ENCODE measurements around the gene ECPAS.
A peak's percentile ranks its signal among the peaks of the same experiment; 100 is the strongest.

Gene ECPAS, protein sequence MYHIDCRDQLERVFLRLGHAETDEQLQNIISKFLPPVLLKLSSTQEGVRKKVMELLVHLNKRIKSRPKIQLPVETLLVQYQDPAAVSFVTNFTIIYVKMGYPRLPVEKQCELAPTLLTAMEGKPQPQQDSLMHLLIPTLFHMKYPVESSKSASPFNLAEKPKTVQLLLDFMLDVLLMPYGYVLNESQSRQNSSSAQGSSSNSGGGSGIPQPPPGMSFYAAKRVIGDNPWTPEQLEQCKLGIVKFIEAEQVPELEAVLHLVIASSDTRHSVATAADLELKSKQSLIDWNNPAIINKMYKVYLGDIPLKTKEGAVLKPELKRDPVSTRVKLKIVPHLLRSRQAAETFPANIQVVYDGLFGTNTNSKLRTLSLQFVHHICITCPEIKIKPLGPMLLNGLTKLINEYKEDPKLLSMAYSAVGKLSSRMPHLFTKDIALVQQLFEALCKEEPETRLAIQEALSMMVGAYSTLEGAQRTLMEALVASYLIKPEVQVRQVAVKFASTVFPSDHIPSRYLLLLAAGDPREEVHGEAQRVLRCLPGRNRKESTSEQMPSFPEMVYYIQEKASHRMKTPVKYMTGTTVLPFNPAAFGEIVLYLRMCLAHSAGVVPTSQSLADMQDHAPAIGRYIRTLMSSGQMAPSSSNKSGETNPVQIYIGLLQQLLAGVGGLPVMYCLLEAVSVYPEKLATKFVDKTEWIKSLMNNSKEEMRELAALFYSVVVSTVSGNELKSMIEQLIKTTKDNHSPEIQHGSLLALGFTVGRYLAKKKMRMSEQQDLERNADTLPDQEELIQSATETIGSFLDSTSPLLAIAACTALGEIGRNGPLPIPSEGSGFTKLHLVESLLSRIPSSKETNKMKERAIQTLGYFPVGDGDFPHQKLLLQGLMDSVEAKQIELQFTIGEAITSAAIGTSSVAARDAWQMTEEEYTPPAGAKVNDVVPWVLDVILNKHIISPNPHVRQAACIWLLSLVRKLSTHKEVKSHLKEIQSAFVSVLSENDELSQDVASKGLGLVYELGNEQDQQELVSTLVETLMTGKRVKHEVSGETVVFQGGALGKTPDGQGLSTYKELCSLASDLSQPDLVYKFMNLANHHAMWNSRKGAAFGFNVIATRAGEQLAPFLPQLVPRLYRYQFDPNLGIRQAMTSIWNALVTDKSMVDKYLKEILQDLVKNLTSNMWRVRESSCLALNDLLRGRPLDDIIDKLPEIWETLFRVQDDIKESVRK (N-terminal part only)

DNA sequence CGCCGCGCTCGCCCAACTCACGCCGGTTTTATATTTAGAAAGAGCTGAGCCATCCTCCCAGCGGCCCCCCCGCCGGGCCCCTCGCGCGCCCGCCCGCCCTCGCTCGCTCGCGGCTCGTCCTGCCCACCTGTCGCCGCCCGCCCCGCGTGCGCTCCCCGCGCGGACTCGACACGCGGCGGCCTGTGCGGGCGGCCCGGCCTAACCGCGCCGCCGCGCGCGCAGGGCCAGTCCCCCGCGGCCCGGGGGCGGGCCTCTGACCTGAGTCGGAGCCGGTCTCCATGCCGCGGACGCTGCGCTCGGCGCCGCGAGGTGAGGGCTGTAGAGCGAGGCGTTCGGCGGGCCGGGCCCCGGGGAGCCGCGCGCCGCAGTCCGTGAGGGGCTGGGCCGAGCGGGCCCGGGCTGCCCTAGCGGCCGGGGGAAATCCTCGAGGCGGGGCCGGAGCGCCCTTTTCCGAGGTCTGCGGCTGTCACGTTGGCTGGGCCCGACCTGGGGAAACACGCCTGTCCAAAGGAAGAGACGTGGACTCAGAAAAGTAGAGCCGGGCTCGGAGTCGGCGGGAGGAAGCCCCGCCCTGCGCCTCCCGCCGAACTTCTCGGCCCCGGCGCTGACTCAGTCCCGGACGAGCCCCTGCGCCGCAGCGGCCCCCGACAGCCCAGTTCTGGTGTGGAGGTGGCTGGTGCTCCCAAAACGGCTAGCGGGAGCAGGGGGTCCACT, at the start of gene ECPAS:
TSS of gene ECPAS (minus strand) at position 526 of the 714 bp plus-strand sequence. CDS start 11,465 bp downstream, outside the sequence.
- H3K4me3 Mint-ChIP-seq, result peak within 1 kb of the TSS; percentile 78 to 91 (median 91)
- H3K9me3 Mint-ChIP-seq, result no peaks in the 10 kb centered on the region
- TF ChIP-seq, protein P1, sequence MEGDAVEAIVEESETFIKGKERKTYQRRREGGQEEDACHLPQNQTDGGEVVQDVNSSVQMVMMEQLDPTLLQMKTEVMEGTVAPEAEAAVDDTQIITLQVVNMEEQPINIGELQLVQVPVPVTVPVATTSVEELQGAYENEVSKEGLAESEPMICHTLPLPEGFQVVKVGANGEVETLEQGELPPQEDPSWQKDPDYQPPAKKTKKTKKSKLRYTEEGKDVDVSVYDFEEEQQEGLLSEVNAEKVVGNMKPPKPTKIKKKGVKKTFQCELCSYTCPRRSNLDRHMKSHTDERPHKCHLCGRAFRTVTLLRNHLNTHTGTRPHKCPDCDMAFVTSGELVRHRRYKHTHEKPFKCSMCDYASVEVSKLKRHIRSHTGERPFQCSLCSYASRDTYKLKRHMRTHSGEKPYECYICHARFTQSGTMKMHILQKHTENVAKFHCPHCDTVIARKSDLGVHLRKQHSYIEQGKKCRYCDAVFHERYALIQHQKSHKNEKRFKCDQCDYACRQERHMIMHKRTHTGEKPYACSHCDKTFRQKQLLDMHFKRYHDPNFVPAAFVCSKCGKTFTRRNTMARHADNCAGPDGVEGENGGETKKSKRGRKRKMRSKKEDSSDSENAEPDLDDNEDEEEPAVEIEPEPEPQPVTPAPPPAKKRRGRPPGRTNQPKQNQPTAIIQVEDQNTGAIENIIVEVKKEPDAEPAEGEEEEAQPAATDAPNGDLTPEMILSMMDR (IDR thresholded peaks at IDR 0.05; ENCODE audit: unreplicated experiment in 3 of 3), result no peak
- H3K4me1 Mint-ChIP-seq, result peaks cover 17% of the 10 kb centered on the region
- H3K27ac Mint-ChIP-seq, result peak within 1 kb of the TSS; percentile 93 to 97 (median 95)
- H3K27me3 Mint-ChIP-seq (ENCODE audit: low read depth), result peaks cover 6% of the 10 kb centered on the region
- H3K36me3 Mint-ChIP-seq (ENCODE audit: low read depth), result no peaks in the 10 kb centered on the region

- Mint-ChIP-seq H3K27me3 (ENCODE audit: low read depth) (no peaks in the 10 kb centered on the region), H3K4me3 (no peak overlapping the region), H3K4me1 (no peaks in the 10 kb centered on the region), H3K36me3 (ENCODE audit: low read depth) (peaks cover 80% of the 10 kb centered on the region), H3K27ac (no peak overlapping the region), H3K9me3 (peaks cover 35% of the 10 kb centered on the region)
- TF ChIP-seq, protein P1 (IDR thresholded peaks at IDR 0.05; ENCODE audit: unreplicated experiment in 3 of 3), result no peak
These were observed 49.1 kb upstream of the ECPAS start for GRCh38 chr9:111533099-111533790.

- Mint-ChIP-seq H3K36me3 (ENCODE audit: low read depth) (peaks cover 71% of the 10 kb centered on the region), H3K4me1 (no peaks in the 10 kb centered on the region), H3K4me3 (no peak overlapping the region), H3K27me3 (ENCODE audit: low read depth) (no peaks in the 10 kb centered on the region), H3K9me3 (peaks cover 30% of the 10 kb centered on the region), H3K27ac (no peak overlapping the region)
- TF ChIP-seq, protein P1 (IDR thresholded peaks at IDR 0.05; ENCODE audit: unreplicated experiment in 3 of 3), result no peak
These were observed 47.5 kb upstream of the ECPAS start for GRCh38 chr9:111531716-111532115.

- Mint-ChIP-seq H3K36me3 (ENCODE audit: low read depth) (peaks cover 65% of the 10 kb centered on the region), H3K4me1 (peaks cover 9% of the 10 kb centered on the region), H3K9me3 (peaks cover 21% of the 10 kb centered on the region), H3K27ac (no peak overlapping the region), H3K4me3 (no peak overlapping the region), H3K27me3 (ENCODE audit: low read depth) (peaks cover 14% of the 10 kb centered on the region)
- TF ChIP-seq, protein P1 (IDR thresholded peaks at IDR 0.05; ENCODE audit: unreplicated experiment in 3 of 3), result no peak
These were observed 45.6 kb upstream of the ECPAS start for GRCh38 chr9:111529787-111530186.

DNA sequence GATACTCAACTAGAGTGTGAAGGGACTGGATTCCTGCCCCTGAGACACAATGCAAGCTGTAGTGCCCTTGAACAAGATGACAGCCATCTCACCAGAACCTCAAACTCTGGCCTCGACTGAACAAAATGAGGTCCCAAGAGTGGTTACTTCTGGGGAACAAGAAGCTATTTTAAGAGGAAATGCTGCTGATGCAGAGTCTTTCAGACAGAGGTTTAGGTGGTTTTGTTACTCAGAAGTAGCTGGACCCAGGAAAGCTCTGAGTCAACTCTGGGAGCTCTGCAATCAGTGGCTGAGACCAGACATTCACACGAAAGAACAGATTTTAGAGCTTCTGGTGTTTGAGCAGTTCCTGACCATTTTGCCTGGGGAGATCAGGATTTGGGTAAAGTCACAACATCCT, 43.2 kb upstream of the ECPAS start:
- peaks cover 14% of the 10 kb centered on the region for H3K4me1 Mint-ChIP-seq
- no peak overlapping the region for H3K27ac Mint-ChIP-seq
- H3K4me3 Mint-ChIP-seq, result no peak overlapping the region
- H3K9me3 Mint-ChIP-seq, result peaks cover 5% of the 10 kb centered on the region
- peaks cover 14% of the 10 kb centered on the region for H3K27me3 Mint-ChIP-seq (ENCODE audit: low read depth)
- TF ChIP-seq, protein P1 (IDR thresholded peaks at IDR 0.05; ENCODE audit: unreplicated experiment in 3 of 3), result no peak
- H3K36me3 Mint-ChIP-seq (ENCODE audit: low read depth), result peaks cover 41% of the 10 kb centered on the region
